NCI-H2029 treated with DMSO at 0.1 percent for 48 hours (cell line): Measurements from ENCODE around the gene GPC6.

ENCODE experiments used
- DNase-seq: peaks from one replicate; lab custom pipeline; 2025; lab: John Stamatoyannopoulos, UW

Gene GPC6

GRCh38 chr13:93368718-93369117, 142.1 kb downstream of the GPC6 start:
- no peak for DNase-seq

DNA sequence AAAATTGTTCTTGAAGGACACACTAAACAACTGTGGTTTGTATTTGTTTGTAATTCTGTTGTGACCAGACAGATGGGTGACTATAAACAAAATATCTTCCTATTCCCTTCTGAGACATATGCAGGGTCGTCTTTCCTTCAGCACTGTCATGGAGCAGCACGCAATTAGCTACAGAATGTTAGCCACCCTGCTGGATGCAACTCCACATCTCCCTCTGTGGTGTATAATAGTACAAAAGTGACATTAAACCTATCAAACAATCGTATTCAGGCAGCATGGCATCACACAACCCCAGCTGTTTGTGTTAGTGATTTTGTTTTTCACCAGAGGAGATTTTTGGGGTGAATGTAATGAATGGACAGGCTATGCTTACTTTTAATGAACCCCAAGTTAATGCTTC, 146.2 kb downstream of the GPC6 start:
- DNase-seq: no peak

DNA sequence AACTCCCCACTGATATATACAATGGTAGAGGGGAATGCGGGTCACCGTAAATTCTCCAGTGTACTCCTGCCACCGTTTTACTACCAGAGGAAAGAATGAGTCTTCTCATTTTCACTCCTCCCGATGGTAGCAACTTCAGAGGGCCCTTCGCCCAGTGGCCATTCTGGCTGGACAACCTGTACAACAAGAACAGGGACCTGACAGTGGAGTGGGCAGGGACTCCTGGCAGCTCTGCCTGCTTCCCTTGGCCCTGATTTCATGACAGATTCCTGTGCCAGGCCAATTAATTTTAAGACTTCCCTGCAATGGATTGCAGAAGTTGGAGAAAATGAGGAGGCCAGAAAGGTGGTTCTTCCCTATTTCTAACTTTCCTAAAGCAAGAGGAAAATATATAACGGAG, 148.9 kb downstream of the GPC6 start:
- DNase-seq: no peak

DNA sequence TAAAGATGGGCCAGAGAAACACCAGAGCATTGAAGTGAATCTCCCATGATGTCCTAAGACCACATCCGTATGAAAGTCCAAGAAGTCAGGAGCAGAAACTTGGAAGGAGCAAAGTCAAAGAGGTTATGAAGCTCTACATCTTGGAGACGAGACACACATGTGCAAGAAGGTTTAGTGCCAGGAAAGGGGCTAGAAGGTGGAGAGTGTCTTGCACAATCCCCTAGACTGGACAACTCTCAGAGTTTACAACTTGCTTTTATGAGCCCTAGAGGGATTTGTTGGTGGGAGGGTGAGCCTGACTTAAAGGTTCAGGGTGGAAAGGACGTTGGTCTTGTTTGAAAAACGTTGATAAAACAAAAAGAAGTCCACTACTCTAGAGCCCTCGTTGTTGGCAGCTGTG, 150.6 kb downstream of the GPC6 start:
- DNase-seq: no peak

GRCh38 chr13:93378184-93378583, 151.6 kb downstream of the GPC6 start:
- no peak for DNase-seq

DNA sequence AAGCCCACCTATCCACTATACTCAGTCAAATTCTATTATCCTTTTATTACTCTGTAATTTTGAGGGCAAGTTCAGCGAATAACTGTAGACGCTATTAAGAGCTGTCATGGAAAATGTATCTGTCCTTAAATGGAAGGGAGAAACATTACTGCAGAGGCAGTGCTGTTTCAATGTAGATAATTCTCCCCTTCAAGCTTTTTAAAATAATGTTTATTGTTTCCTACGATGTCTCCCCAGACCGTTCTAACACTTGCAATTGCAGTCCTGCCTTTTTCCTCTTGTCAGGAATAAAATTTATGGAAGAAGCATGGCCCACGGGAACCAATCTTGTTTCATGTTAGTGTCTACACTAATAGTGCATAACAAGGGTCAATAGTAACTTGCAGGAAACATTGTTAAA, 159.5 kb downstream of the GPC6 start:
- no peak for DNase-seq

GRCh38 chr13:93388701-93389100, 162.1 kb downstream of the GPC6 start:
- no peak for DNase-seq

DNA sequence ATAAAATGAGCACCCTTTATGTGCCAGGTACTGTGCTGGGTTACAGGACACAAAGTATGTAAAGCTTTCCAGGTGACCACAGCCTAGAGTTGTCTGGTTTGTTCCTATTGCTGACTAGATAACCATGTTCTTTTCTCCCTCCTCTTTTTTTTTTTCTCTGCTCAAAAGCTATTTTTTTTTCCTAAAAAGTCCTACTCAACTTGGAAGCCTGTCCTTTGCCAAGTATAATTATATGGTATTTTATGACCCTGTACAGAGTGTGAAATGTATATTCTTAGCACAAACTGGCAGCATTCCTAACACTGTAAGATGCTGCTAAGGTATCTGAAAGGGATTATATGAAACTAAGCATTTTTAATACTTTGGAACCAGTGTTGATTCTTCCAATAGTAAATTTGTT, 171.0 kb downstream of the GPC6 start:
- no peak for DNase-seq

GRCh38 chr13:93398167-93399035, 171.8 kb downstream of the GPC6 start:
- DNase-seq: no peak

- no peak for DNase-seq
Observed at GRCh38 chr13:93399212-93399611, 172.6 kb downstream of the GPC6 start.

DNA sequence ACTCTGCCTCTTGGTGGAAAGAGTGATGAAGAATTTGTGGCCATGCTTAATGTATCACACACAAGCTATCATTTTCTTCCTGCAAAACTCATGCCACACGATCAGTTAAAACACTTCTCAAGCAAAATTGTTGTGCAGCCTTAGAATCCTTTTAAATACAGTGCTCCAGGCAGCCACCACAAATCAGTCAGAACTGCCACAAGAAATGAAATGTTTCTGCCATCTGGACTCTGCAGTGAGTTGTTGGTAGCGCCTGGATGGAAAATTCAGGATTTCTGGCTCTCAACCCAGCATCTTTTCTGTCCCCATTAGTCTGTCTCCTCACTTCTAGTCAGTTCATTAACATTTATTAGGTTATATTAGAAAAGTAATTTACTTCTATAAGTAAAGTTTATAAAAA, 179.5 kb downstream of the GPC6 start:
- DNase-seq: no peak

- no peak for DNase-seq
Observed at GRCh38 chr13:93407551-93407950, 180.9 kb downstream of the GPC6 start.

DNA sequence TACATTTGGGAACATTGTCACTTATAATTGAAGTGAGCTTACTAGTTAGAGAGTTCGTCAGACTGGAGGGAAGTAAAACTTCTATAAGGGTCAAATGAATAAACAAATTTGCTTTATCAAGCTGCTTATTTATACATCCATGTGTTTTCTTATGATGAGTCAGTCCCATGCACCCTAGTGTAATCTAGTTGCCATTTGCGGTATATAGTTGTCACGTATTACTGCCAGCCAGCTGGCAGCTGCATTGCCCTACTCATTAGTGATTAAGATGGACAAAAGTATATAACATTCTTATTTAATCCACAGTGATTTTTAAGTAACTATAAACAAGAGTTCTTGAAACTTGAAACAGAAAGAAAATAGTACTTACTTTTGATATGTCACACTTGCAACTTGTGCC, 182.4 kb downstream of the GPC6 start:
- no peak for DNase-seq

DNA sequence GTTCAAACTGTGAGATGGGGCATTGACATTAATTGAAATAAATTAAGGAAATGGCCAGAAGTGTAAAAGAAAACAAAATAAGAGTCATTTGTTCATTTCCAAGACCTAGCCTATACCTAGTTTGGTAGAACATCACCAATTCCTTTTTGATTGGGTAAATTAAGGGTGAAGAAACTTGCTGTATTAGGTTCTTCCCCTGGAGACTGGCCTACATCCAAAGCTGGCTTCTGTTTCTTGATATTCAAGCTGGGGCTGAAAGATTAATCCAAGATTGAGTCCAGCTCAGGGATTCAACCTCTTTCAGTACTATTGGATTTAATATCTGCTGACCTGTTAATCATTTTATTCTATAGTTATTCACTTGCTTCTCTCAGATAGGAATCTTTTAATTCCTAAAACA, 183.2 kb downstream of the GPC6 start:
- no peak for DNase-seq

GRCh38 chr13:93411186-93411680, 184.6 kb downstream of the GPC6 start:
- no peak for DNase-seq

DNA sequence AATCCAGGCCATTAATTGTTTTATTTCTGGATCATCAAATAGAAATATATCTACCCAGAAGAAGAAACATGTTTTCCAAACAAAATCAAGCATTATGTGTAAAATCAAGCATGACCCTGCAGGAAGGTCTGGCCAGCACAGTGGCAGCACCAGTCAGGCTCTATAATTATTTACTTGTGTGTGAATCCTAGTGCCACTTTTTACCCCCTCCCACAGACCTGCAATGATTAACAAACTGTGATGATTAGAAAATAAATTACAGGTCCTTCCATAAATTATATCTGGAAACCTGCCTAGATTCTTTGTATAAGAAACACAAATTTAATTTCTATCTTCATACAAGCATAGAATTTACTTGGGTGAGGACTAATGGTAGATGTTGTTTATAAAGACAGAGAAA, 186.1 kb downstream of the GPC6 start:
- DNase-seq: no peak

- no peak for DNase-seq
Observed at GRCh38 chr13:93413972-93414717, 187.5 kb downstream of the GPC6 start.

- DNase-seq: no peak
Observed at GRCh38 chr13:93416736-93417355, 190.2 kb downstream of the GPC6 start.

DNA sequence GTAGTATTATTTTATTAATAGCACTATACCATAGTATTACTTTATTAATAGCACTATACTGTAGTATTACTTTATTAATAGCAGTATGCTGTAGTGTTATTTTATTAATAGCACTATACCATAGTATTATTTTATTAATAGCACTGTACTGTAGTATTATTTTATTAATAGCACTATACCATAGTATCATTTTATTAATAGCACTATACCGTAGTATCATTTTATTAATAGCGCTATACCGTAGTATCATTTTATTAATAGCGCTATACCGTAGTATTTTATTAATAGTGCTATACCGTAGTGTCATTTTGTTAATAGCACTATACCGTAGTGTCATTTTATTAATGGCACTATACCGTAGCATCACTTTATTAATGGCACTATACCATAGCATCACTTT, 191.8 kb downstream of the GPC6 start:
- no peak for DNase-seq

DNA sequence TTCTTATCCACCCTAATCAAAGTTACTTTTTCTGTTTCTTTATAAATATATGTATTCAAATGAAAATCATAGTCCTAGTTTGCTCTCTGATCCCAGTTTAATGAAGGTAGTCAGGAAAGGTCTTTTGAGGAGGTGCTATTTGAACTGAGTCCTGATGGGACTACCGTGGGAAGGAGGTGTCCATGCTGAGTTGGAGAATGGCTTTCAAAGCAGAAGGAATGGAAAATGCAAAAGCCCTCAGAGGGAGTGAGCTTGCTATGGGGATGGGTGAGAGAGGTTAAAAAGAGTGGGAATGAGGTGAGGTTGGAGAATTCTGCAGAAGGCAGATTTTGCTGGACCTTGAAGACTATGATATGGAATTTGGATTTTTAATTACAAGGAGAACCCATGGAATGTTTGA, 193.6 kb downstream of the GPC6 start:
- no peak for DNase-seq

DNA sequence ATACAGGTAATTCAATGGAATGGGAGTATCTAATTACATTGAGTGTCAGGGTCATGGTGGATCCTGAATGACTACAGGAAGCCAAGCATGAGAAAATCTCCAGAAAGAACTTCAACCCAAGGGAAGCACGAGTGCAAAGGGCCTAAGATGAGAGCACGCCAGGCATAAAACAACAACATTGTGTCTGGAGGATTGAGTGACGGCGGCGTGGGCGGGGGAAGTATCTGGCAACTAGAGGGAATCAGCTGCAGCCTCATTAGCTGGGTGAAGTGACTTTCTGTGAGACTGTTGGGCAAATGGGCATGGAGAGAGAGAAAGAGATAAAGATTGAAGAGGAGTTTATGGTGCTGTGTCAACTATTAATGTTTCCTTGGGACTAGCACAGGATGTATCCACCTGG, 194.3 kb downstream of the GPC6 start:
- no peak for DNase-seq

- DNase-seq: no peak
Observed at GRCh38 chr13:93422980-93423543, 196.5 kb downstream of the GPC6 start.

DNA sequence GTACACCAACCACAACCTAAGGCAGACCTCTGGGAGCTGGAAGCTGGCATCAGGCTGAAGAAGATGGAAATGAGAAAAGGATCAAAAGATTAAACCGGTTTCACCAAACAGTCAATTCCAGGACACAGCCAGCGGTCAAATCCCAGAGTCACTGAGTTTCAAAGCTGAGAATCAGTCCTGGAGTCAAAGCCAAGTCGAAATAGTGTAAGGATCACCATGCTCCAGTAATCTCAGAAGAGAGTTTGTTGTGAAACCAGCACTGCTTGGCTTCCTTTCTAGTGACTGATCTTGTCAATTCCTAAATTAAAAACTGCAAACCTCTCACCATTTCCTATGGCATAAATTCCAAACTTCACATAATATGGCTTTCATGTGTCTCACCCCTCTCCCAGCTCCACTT, 198.8 kb downstream of the GPC6 start:
- DNase-seq: no peak
